OCI-LY1 (cell line): ENCODE measurements around the gene MEG3.

Experiments used
- H2AFZ ChIP-seq: fragments of 200-600 bp; sonication (generic), shearing (Covaris generic); 2 replicates; pipeline ENCODE4 v1.6.0; 2014; ENCODE audit warnings: antibody characterized with exemption, mild to moderate bottlenecking, low read length
- H3F3A ChIP-seq: fragments of 200-600 bp; sonication (generic), shearing (Covaris generic); 2 replicates; pipeline ENCODE4 v1.6.0; 2014; ENCODE audit warnings: mild to moderate bottlenecking, antibody characterized with exemption, low read length, moderate library complexity; ENCODE audit not compliant: insufficient read depth
- H3K27ac ChIP-seq: fragments of 200-600 bp; sonication (generic); 2 replicates; pipeline ENCODE4 v1.5.1; 2014; ENCODE audit warnings: low read length, mixed run types, mild to moderate bottlenecking, low read depth; ENCODE audit not compliant: poor library complexity, severe bottlenecking
- H3K27me3 ChIP-seq: fragments of 200-600 bp; sonication (generic); 2 replicates; pipeline ENCODE4 v1.6.0; 2014; ENCODE audit warnings: antibody characterized with exemption, mild to moderate bottlenecking, low read length, moderate library complexity; ENCODE audit not compliant: insufficient read depth
- H3K36me3 ChIP-seq: fragments of 200-600 bp; sonication (generic); 2 replicates; pipeline ENCODE4 v1.6.1; 2014; ENCODE audit warnings: mild to moderate bottlenecking, antibody characterized with exemption, low read length, moderate library complexity, mixed read lengths; ENCODE audit not compliant: insufficient read depth
- H3K4me1 ChIP-seq: fragments of 200-600 bp; sonication (generic); 2 replicates; pipeline ENCODE4 v1.5.1; 2014; ENCODE audit warnings: mild to moderate bottlenecking, low read length, moderate library complexity; ENCODE audit not compliant: insufficient read depth, severe bottlenecking
- H3K4me2 ChIP-seq: fragments of 200-600 bp; sonication (generic), shearing (Covaris generic); 2 replicates; pipeline ENCODE4 v1.6.1; 2014; ENCODE audit warnings: low read length
- H3K4me3 ChIP-seq: fragments of 200-600 bp; sonication (generic); 2 replicates; pipeline ENCODE4 v1.5.1; 2014; ENCODE audit warnings: low read length, low read depth, mild to moderate bottlenecking, mixed read lengths; ENCODE audit not compliant: poor library complexity, severe bottlenecking
- H3K79me2 ChIP-seq: fragments of 200-600 bp; shearing (Covaris generic); 2 replicates; pipeline ENCODE4 v1.6.1; 2016; ENCODE audit warnings: mixed run types, low read length, mixed read lengths; ENCODE audit not compliant: insufficient read depth
- H3K9ac ChIP-seq: fragments of 200-600 bp; sonication (generic), shearing (Covaris generic); 2 replicates; pipeline ENCODE4 v1.6.1; 2014; ENCODE audit warnings: mild to moderate bottlenecking, low read length, mixed read lengths
- H3K9me2 ChIP-seq: fragments of 200-600 bp; sonication (generic), shearing (Covaris generic); 2 replicates; pipeline ENCODE4 v1.6.1; 2014; ENCODE audit warnings: low read depth, mild to moderate bottlenecking, low read length, mixed read lengths
- H3K9me3 ChIP-seq: fragments of 200-600 bp; shearing (Covaris generic); 2 replicates; pipeline ENCODE4 v1.6.1; 2014; ENCODE audit warnings: low read length, mixed read lengths
- H4K20me1 ChIP-seq: fragments of 200-600 bp; sonication (generic), shearing (Covaris generic); 2 replicates; pipeline ENCODE4 v1.6.0; 2016; ENCODE audit warnings: mild to moderate bottlenecking, low read length; ENCODE audit not compliant: insufficient read depth
- CTCF ChIP-seq: fragments of 200-600 bp; sonication (generic), shearing (Covaris generic); IDR thresholded peaks from 2 replicates; pipeline ENCODE4 v1.5.1; 2017; ENCODE audit warnings: mild to moderate bottlenecking, antibody characterized with exemption, low read length, moderate library complexity, mixed read lengths
- EZH2 ChIP-seq: fragments of 200-600 bp; sonication (generic), shearing (Covaris generic); IDR thresholded peaks from 2 replicates; pipeline ENCODE4 v1.8.0; 2017; ENCODE audit warnings: borderline replicate concordance, mixed run types, mild to moderate bottlenecking, antibody characterized with exemption, low read length, moderate library complexity, mixed read lengths

MEG3 gene

GRCh38 chr14:100849115-100849781, 23.3 kb downstream of the MEG3 start:
- Histone ChIP-seq H3K4me2 (no peak overlapping the region), H3K9ac (no peak overlapping the region), H3K4me1 (no peaks in the 10 kb centered on the region), H2AFZ (no peak overlapping the region), H3K27me3 (no peaks in the 10 kb centered on the region), H3F3A (no peaks in the 10 kb centered on the region), H3K4me3 (no peak overlapping the region), H3K9me2 (no peaks in the 10 kb centered on the region), H3K9me3 (no peaks in the 10 kb centered on the region), H4K20me1 (no peaks in the 10 kb centered on the region), H3K79me2 (no peaks in the 10 kb centered on the region), H3K36me3 (no peaks in the 10 kb centered on the region), H3K27ac (no peak overlapping the region)
- TF ChIP-seq EZH2, result no peak
- TF ChIP-seq CTCF, result no peak

GRCh38 chr14:100850841-100851585, 25.1 kb downstream of the MEG3 start:
- Histone ChIP-seq H3F3A (no peaks in the 10 kb centered on the region), H3K4me3 (no peak overlapping the region), H3K9me3 (no peaks in the 10 kb centered on the region), H3K4me1 (no peaks in the 10 kb centered on the region), H3K27me3 (peaks cover 3% of the 10 kb centered on the region; the same call in 1 of the 2 replicates), H4K20me1 (no peaks in the 10 kb centered on the region), H3K79me2 (no peaks in the 10 kb centered on the region), H3K27ac (no peak overlapping the region), H3K4me2 (no peak overlapping the region), H2AFZ (no peak overlapping the region), H3K9ac (no peak overlapping the region), H3K9me2 (no peaks in the 10 kb centered on the region), H3K36me3 (no peaks in the 10 kb centered on the region)
- TF ChIP-seq EZH2 (no peak), CTCF (peak; percentile 81)

GRCh38 chr14:100851586-100851916, 25.6 kb downstream of the MEG3 start:
- H2AFZ ChIP-seq, result no peak overlapping the region
- H3K27ac ChIP-seq, result no peak overlapping the region
- no peaks in the 10 kb centered on the region for H3K9me3 ChIP-seq
- no peaks in the 10 kb centered on the region for H3K4me1 ChIP-seq
- no peaks in the 10 kb centered on the region for H3F3A ChIP-seq
- H3K4me2 ChIP-seq, result no peak overlapping the region
- H3K9me2 ChIP-seq, result no peaks in the 10 kb centered on the region
- no peak overlapping the region for H3K9ac ChIP-seq
- H3K4me3 ChIP-seq, result no peak overlapping the region
- H4K20me1 ChIP-seq, result no peaks in the 10 kb centered on the region
- peaks cover 3% of the 10 kb centered on the region; the same call in 1 of the 2 replicates for H3K27me3 ChIP-seq
- H3K79me2 ChIP-seq, result no peaks in the 10 kb centered on the region
- H3K36me3 ChIP-seq, result no peaks in the 10 kb centered on the region
- TF ChIP-seq EZH2 (no peak), CTCF (no peak)
